ENCODE data around the gene C1orf159.

Gene C1orf159

DNA sequence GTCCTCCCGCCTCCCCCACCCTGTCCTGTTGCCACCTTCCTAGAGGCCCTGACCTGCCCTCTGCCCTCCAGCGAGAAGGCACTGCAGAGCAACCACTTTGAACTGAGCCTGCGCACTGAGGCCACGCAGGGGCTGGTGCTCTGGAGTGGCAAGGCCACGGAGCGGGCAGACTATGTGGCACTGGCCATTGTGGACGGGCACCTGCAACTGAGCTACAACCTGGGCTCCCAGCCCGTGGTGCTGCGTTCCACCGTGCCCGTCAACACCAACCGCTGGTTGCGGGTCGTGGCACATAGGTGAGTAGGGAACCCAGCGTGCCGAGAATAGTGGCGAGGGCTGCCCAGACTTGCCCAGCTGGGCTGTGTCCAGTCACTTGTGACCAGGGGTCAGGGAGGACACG is 62.2 kb downstream of the C1orf159 start:
- DNase-seq (ENCODE audit: low read depth in 2 of 2): no peak

DNA sequence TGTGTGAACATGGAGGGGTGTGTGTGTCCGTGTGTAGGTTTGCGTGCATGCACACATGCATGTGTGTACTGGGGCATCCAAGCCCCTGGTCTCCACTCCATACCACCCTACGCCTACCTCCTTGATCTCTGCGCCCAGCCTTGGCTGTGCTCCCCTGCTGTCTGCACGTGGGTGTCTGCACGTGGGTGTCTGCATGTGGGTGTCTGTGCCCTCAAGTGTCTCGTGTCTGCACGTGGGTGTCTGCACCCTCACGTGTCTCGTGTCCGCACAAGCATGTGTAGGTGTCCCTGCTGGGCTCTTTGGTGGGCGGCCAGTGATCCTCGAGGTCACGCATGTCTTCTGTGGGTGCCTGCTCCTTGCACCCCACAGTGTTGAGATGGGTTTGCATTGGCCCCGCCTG is 62.9 kb downstream of the C1orf159 start:
- DNase-seq (ENCODE audit: low read depth in 2 of 2): no peak

DNA sequence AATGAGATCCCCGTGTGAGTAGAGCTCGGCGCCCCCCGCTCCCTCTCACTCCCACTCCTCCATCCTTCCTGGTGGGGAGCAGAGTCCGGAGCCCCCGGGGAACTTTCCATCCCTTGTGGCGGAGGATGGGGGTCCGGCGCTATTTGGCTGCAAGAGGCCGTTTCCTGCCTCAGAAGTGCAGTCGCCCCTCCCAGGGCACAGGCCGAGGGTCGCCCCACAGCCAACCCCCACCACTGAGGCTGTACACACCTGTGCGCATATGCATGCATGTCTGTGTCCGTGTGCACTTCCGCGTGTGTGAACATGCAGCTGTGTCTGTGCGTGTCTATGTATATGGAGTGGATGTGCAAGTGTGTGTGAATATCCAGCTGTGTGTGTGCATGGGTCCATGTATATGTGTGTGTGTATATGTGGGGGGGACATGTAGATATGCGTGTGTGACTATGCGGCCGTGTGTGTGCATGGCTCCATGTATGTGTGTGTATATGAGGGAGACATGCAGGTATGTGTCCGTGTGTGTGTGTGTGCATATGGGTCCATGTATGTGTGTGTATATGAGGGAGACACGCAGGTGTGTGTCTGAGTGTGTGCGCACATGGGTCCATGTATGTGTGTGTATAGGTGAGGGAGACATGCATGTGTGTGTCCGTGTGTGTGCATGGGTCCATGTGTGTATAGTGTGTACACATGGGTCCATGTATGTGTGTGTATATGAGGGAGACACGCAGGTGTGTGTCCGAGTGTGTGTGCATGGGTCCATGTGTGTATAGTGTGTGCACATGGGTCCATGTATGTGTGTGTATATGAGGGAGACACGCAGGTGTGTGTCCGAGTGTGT is 63.7 kb downstream of the C1orf159 start:
- DNase-seq (ENCODE audit: low read depth in 2 of 2): no peak

DNA sequence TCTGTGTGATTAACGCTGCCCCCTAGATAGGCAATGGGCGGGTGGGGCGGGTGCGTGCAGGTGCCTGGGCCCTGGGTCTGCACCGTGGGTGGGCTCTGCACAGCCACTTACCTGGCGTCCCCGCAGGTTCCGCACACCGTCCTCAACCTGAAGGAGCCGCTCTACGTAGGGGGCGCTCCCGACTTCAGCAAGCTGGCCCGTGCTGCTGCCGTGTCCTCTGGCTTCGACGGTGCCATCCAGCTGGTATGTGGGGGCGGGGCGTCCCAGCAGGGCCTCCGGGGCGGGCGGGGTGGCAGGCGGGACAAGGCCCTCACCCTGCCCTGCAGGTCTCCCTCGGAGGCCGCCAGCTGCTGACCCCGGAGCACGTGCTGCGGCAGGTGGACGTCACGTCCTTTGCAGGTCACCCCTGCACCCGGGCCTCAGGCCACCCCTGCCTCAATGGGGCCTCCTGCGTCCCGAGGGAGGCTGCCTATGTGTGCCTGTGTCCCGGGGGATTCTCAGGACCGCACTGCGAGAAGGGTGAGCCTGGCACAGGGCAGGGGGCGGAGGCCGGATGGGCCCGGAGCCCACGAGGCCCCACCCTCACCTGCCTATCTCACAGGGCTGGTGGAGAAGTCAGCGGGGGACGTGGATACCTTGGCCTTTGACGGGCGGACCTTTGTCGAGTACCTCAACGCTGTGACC is 64.6 kb downstream of the C1orf159 start:
- no peak for DNase-seq (ENCODE audit: low read depth in 2 of 2)

DNA sequence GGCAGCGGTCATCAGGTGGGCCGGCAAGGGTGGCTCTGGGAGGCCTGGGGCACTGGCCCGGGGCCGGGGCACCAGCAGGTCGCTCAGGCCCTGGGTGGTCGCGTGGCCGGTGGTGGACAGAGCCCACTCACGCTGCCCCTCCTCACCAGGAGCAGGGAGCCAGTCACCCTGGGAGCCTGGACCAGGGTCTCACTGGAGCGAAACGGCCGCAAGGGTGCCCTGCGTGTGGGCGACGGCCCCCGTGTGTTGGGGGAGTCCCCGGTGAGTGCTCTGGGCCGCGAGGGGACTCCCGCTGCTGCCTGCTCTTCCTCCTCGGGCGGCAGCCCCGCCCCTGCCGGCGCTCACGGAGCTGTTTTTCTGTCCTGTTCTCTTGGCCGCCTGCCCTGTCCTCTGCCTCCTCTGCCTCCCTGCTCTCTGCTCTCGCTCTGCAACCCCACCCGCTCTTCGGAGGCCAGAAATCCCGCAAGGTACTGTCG is 65.3 kb downstream of the C1orf159 start:
- no peak for DNase-seq (ENCODE audit: low read depth in 2 of 2)

DNA sequence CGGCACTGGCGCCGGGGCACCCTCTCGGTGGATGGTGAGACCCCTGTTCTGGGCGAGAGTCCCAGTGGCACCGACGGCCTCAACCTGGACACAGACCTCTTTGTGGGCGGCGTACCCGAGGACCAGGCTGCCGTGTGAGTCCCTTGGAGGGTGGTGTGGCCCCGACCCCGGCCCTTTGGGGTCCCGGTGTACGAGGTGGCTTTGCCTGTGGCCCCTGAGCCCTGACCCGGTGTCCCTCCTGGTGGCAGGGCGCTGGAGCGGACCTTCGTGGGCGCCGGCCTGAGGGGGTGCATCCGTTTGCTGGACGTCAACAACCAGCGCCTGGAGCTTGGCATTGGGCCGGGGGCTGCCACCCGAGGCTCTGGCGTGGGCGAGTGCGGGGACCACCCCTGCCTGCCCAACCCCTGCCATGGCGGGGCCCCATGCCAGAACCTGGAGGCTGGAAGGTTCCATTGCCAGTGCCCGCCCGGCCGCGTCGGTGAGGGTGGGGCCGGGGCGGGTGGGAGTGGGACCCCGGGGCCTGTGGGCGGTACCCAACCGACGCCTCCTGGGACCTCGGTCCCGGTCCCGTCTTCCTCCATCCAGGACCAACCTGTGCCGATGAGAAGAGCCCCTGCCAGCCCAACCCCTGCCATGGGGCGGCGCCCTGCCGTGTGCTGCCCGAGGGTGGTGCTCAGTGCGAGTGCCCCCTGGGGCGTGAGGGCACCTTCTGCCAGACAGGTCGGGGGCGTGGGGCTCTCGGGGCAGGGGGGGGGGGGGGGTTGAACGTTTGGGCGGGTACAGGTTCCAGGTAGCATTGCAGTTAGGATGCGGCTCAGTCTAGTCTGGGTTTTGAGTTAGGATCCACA is 66.3 kb downstream of the C1orf159 start:
- no peak for DNase-seq (ENCODE audit: low read depth in 2 of 2)

DNA sequence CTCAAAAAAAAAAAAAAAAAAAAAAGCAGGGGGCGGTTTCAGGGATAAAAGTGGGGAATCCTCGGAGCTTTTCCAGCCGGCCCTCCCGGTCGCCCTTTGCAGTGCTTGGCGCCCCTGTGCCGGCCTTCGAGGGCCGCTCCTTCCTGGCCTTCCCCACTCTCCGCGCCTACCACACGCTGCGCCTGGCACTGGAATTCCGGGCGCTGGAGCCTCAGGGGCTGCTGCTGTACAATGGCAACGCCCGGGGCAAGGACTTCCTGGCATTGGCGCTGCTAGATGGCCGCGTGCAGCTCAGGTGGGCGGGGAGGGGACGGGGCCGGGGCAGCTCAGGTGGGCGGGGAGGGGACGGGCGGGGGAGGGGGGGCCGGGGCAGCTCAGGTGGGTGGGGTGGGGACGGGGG is 67.1 kb downstream of the C1orf159 start:
- no peak for DNase-seq (ENCODE audit: low read depth in 2 of 2)

DNA sequence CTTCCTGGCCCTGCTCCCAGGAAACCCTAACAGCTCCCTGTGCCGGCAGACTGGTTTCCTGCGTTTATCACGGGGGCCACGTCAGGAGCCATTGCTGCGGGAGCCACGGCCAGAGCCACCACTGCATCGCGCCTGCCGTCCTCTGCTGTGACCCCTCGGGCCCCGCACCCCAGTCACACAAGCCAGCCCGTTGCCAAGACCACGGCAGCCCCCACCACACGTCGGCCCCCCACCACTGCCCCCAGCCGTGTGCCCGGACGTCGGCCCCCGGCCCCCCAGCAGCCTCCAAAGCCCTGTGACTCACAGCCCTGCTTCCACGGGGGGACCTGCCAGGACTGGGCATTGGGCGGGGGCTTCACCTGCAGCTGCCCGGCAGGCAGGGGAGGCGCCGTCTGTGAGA is 67.9 kb downstream of the C1orf159 start:
- DNase-seq (ENCODE audit: low read depth in 2 of 2): no peak

DNA sequence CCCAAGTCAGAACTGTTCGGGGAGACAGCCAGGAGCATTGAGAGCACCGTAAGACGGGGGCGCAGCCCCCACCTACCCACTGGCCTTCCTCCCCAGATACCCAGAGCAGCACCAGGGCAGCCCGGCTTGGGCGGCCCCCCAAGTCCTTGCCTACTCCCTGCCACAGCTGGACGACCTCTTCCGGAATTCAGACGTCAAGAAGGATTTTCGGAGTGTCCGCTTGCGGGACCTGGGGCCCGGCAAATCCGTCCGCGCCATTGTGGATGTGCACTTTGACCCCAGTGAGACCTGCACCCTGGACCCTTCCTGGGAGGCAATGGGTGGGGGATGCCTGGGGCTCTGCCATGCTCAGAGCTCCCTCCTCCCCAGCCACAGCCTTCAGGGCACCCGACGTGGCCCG is 68.5 kb downstream of the C1orf159 start:
- DNase-seq (ENCODE audit: low read depth in 2 of 2): no peak

DNA sequence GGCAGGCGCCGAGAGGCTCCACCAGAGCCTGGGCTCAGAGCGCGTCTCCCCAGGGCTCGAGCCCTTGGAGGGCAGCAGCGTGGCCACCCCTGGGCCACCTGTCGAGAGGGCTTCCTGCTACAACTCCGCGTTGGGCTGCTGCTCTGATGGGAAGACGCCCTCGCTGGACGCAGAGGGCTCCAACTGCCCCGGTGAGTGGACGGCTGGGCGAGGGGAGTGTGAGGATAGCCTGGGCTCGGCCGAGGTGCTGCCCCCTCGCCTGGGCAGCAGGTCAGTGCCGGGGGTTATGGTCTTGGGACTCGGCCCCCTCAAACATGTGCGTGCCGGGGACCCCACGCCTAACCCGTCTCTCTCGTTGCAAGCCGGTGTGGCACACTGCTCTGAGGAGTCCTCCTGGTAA is 69.1 kb downstream of the C1orf159 start:
- DNase-seq (ENCODE audit: low read depth in 2 of 2): no peak

DNA sequence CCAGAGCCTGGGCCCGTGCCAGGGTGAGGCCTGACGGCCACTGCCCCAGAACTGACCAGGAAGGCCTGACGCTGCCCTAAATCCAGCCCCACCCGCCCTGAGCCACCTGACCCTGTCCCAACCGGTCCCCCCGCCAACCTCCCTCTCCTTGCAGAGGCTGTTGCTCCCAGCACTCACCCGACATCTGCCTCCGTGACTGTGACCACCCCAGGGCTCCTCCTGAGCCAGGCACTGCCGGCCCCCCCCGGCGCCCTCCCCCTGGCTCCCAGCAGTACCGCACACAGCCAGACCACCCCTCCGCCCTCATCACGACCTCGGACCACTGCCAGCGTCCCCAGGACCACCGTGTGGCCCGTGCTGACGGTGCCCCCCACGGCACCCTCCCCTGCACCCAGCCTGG is 69.6 kb downstream of the C1orf159 start:
- DNase-seq (ENCODE audit: low read depth in 2 of 2): no peak

DNA sequence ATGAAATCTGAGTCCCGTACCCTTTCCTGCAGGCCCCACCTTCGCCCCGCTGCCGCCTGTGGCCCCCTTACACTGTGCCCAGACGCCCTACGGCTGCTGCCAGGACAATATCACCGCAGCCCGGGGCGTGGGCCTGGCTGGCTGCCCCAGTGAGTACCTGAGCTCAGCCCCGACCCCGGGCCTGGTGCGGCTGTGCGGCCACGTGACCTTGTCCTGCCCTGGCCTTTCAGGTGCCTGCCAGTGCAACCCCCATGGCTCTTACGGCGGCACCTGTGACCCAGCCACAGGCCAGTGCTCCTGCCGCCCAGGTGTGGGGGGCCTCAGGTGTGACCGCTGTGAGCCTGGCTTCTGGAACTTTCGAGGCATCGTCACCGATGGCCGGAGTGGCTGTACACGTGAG is 70.8 kb downstream of the C1orf159 start:
- no peak for DNase-seq (ENCODE audit: low read depth in 2 of 2)

DNA sequence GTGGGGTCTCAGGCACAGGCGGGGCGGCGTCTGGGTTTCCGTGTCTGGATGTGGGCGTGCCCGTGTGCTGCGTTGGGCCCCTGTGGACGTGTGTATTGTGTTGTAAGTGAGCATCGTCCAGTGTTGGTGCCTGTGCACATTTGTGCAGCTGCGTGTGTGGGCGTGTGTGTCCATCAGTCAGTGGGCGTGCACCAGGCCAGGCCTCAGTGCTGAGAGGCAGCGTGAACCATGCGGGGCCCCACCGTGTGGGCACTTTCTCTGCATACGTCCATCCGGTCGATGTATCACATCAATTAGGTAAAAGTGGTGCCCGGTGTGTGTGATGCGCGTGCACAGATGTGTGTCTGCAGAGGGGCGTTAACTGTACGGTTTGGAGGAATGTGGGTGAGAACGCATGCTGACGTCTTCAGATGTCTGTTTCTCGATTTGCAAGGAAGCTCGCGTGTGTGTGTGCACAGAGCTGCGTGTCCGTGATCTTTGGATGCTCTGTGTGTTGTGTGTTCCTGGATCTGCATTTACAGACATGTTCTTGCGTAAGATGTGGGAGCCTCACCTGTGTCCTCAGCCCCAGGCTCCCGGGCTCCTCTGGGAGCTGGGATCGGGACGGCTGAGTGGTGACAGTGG is 71.3 kb downstream of the C1orf159 start:
- DNase-seq (ENCODE audit: low read depth in 2 of 2): no peak

DNA sequence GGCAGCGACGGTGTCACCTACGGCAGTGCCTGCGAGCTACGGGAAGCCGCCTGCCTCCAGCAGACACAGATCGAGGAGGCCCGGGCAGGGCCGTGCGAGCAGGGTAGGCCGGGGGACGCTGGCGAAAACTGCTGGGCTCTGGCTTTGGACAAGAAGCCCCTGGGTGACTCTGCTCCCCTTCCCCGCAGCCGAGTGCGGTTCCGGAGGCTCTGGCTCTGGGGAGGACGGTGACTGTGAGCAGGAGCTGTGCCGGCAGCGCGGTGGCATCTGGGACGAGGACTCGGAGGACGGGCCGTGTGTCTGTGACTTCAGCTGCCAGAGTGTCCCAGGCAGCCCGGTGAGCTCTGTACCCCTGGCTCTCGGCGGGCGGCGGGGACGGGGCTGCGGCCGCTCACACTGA is 72.0 kb downstream of the C1orf159 start:
- no peak for DNase-seq (ENCODE audit: low read depth in 2 of 2)

DNA sequence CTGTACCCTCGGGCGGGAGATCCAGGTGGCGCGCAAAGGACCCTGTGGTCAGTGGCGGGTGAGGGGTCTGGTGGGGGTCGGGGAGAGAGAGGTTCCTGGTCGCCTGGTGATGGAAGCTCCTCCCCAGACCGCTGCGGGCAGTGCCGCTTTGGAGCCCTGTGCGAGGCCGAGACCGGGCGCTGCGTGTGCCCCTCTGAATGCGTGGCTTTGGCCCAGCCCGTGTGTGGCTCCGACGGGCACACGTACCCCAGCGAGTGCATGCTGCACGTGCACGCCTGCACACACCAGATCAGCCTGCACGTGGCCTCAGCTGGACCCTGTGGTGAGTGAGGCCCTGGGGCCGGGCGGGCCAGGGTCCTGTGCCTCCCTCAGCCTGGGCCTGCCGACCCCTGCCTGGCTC is 72.5 kb downstream of the C1orf159 start:
- no peak for DNase-seq (ENCODE audit: low read depth in 2 of 2)

DNA sequence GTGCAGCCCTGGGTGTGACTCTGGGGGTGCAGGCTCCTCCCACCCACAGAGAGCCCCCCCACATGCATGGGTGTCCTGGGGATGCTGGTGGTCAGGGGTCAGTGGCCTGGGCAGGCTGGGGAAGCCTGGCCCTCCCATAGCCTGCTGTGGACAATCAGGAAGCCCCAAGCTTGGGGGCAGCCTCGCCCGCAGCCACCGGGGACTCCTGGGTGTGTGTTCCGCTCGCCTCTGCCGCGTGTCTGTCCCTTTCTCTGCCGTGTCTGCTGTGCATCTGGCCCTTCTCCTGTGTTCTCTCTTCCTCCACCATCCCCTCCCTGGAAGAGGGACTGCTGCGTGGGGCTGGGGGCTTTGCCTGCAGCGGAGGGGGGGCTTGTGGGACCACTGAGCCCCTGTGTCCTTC is 73.1 kb downstream of the C1orf159 start:
- DNase-seq (ENCODE audit: low read depth in 2 of 2): no peak

DNA sequence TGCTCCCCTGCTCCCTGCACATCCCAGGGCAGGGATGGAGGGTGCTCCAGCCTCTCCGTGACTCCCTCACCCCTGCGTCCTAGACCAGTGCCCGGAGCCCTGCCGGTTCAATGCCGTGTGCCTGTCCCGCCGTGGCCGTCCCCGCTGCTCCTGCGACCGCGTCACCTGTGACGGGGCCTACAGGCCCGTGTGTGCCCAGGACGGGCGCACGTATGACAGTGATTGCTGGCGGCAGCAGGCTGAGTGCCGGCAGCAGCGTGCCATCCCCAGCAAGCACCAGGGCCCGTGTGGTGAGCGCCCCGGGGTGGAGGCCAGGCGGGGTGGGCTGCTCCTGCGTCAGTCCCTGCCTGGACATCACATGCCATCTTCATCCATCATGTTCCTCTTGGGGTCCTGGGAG is 74.0 kb downstream of the C1orf159 start:
- no peak for DNase-seq (ENCODE audit: low read depth in 2 of 2)

DNA sequence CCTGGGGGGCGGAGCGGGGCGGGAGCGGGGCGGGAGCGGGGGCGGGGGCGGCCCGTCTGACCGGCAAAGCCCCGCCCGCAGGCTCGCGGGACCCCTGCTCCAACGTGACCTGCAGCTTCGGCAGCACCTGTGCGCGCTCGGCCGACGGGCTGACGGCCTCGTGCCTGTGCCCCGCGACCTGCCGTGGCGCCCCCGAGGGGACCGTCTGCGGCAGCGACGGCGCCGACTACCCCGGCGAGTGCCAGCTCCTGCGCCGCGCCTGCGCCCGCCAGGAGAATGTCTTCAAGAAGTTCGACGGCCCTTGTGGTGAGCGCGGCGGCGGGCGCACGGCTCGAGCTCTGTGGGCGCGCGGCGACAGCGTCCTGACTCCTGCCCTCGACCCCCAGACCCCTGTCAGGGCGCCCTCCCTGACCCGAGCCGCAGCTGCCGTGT is 74.8 kb downstream of the C1orf159 start:
- DNase-seq (ENCODE audit: low read depth in 2 of 2): no peak

DNA sequence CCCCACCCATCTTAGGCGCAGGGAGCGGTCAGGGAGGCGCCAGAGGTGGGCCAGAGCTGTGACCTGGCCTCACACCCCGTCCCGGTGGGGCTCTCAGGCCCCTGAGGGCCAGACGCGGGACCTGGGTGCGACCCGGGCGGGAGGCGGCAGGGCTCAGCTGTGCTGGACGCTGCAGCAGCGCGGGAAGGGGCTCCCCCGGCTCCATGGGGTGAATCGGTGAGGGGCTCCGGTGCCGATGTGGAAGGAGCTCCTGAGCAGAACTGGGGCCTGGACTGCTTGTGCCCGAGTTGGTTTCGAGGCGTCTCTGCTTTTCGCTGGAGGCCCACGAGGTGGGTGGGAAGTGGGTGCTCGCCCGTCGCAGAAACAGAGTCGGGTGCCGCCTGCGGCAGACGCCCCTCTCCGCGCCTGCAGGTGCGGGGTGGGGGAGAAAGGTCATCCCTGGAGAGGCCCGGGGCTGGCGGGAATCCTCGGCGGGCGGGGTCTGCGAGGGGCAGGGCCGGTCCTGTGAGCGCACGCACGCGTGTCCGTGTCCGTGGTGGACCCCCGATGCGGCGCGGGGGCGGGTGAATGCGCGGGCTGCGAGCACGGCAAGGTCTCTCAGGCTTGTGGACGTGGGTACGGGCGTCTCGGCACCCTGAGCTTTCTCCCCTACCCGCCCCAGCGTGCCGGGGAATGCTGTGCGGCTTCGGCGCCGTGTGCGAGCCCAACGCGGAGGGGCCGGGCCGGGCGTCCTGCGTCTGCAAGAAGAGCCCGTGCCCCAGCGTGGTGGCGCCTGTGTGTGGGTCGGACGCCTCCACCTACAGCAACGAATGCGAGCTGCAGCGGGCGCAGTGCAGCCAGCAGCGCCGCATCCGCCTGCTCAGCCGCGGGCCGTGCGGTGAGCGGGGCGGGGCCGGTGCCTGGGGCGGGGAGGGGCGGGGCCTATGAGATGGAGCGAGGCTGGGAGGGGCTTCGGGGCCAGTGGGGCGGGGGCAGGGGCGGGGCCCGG is 75.6 kb downstream of the C1orf159 start:
- peak; percentile 47 to 57 for DNase-seq (ENCODE audit: low read depth in 2 of 2)

DNA sequence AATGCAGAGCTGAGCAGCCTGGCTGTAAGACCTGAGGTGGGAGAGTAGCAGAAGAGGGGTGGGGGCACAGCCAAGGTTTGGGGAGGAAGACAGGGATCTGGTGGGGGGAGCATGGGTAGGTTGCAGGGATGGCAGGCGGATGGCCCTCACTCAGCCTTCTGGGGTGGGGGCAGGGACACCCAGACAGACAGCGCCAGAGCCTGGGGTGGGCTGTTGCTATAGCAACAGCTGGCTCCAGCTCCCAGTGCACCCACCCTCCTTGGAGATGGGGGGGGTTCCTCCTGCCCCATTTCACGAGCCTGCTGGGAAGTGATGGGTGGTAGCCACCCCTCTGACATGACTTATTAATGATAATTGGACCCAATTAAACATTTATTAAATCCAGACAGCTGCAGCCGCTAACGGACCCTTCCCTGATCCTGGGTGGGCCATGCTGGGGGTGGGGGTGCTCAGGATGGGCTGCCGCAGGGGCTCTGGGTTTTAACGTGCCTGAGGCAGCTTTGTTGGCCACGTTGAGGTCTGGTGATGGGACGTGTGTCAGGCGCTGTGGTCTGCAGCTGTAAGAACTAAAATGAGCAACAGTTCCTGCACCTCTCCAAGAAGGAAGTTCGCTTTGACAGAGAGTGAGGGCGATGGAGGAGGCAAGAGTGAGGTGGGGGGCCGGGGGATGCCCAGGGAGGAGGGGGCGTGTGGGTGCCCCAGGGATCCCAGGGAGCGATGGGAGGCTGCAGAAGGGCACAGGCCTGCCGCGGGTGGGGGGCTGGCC is 76.6 kb downstream of the C1orf159 start:
- DNase-seq (ENCODE audit: low read depth in 2 of 2): no peak
